Breast epithelium (tissue), 4 donors: Measurements from ENCODE around the gene ZNF292. TPM values are rescaled to one million over a fixed set of nuclear protein-coding genes. Genes with fewer than 3 reads are reported as not detected.

Experiments used
- DNase-seq, 2 donors: peaks; one replicate each; pipeline ENCODE4 v3.0.0-alpha.2; 2019; ENCODE audit warnings: low spot score in 2 of 2
- H3K27ac ChIP-seq, 2 donors: fragments of 200-600 bp; sonication (generic) in 1 of 2; one replicate each; pipeline ENCODE4 v1.5.1; 2016 to 2019; ENCODE audit warnings: mild to moderate bottlenecking in 1 of 2
- H3K27me3 ChIP-seq, 2 donors: fragments of 200-600 bp; sonication (generic) in 1 of 2; one replicate each; pipeline versions ENCODE4 v1.5.1 to v1.6.0; 2017 to 2019; ENCODE audit warnings: control low read depth in 1 of 2, mild to moderate bottlenecking in 1 of 2
- H3K36me3 ChIP-seq: fragments of 200-600 bp; one replicate; pipeline ENCODE4 v1.5.1; 2019
- H3K4me1 ChIP-seq, 2 donors: fragments of 200-600 bp; sonication (generic); one replicate each; pipeline ENCODE4 v1.5.1; 2016 to 2019; ENCODE audit warnings: control low read depth in 1 of 2
- H3K4me3 ChIP-seq, 3 donors: fragments of 200-600 bp; sonication (generic); 1 replicate in 2 of 3; 2 replicates in 1 of 3; pipeline ENCODE4 v1.5.1; 2016 to 2019; ENCODE audit warnings: mild to moderate bottlenecking in 3 of 3, moderate library complexity in 2 of 3
- H3K9me3 ChIP-seq, 2 donors: fragments of 200-600 bp; sonication (generic) in 1 of 2; one replicate each; pipeline ENCODE4 v1.5.1; 2016 to 2019; ENCODE audit warnings: control low read depth in 1 of 2
- POLR2A ChIP-seq: fragments of 450-650 bp; IDR thresholded peaks from one replicate; pipeline ENCODE4 v1.6.1; 2016; ENCODE audit warnings: antibody characterized with exemption, mild to moderate bottlenecking, moderate library complexity
- POLR2AphosphoS5 ChIP-seq, 3 donors: sonication (generic); formaldehyde crosslinking; IDR thresholded peaks; one replicate each; pipeline ENCODE4 v1.6.1; 2017; ENCODE audit warnings: antibody characterized with exemption in 3 of 3
- intact Hi-C: fragments of 100-400 bp; cut with DNase I; formaldehyde crosslinking; loops from one replicate; pipeline ENCODE4 v1.15.1; 2023; ENCODE audit warnings: low total_unique reads
- total RNA-seq, 3 donors: library from RNA; depleted of rRNA; stranded (reverse); fragments of >200 nt; gene quantifications; one replicate each; pipeline ENCODE4 v1.1.0, GENCODE V29; 2016
- TF ChIP-seq, protein P1 (sequence below), 3 donors: fragments of 450-650 bp; IDR thresholded peaks; one replicate each; pipeline ENCODE4 v1.5.1; 2016 to 2017; ENCODE audit warnings: antibody characterized with exemption in 3 of 3, mild to moderate bottlenecking in 3 of 3, moderate library complexity in 3 of 3

The ZNF292 gene
- total RNA-seq, 3 donors from 2014 or later, result 35.0 to 95.1 (median 56.7) TPM

DNA sequence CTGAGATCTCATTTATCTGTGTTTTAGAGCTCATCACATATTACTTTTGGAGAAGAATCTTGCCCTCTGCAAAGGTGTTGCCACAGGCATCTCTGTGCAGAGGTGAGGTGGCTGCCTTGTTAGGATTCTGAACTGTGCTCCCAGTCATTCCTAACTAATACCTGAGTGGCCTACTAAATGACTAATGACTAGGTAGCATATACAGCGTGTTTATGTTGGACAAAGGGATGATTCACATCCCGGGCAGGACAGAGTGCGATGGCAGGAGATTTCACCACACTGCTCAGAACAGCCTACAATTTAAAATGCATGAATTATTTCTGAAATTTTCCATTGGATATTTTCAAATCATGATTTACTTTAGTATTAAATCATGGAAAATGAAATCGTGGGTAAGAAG, 37.3 kb upstream of the ZNF292 start:
- peaks cover 0 to 6% of the 10 kb centered on the region in 2 donors for H3K27me3 ChIP-seq
- intact Hi-C loops, result no loop called here
- no peak overlapping the region for H3K4me3 ChIP-seq
- TF ChIP-seq POLR2A (no peak), POLR2AphosphoS5 (IDR thresholded peaks at IDR 0.05) (no peak)
- DNase-seq, result no peak
- no peaks in the 10 kb centered on the region for H3K4me1 ChIP-seq
- H3K36me3 ChIP-seq, result no peaks in the 10 kb centered on the region
- no peak overlapping the region for H3K27ac ChIP-seq
- H3K9me3 ChIP-seq, result peaks cover 0 to 8% of the 10 kb centered on the region in 2 donors

DNA sequence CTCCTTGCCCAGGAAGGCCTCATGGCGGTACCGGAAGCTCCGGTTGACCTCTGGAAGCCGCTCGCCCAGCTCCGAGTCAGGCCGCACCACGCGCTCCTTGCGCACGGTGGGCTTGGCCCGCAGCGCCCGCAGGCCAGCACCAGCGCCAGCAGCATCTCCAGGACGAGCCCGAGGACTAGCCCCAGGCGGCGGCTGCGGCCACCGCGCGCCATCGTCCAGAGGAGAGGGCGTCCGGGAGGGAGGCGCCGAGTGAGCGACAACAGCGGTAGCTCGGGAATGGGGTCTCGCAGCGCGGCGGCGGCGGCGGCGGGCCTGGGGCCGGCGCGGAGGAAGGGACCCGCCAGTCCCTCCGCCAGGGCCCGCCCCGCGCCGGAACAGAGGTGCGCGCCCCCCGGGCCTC, 32.9 kb upstream of the ZNF292 start:
- peaks cover 0 to 8% of the 10 kb centered on the region in 2 donors for H3K9me3 ChIP-seq
- no peaks in the 10 kb centered on the region for H3K36me3 ChIP-seq
- DNase-seq, result no peak
- intact Hi-C loops, result no loop called here
- H3K4me1 ChIP-seq, result no peaks in the 10 kb centered on the region
- H3K27ac ChIP-seq, result no peak overlapping the region
- H3K4me3 ChIP-seq, result no peak overlapping the region
- H3K27me3 ChIP-seq, result peaks cover 0 to 6% of the 10 kb centered on the region in 2 donors
- TF ChIP-seq POLR2AphosphoS5 (IDR thresholded peaks at IDR 0.05) (no peak), POLR2A (no peak)
- TF ChIP-seq, protein P1, sequence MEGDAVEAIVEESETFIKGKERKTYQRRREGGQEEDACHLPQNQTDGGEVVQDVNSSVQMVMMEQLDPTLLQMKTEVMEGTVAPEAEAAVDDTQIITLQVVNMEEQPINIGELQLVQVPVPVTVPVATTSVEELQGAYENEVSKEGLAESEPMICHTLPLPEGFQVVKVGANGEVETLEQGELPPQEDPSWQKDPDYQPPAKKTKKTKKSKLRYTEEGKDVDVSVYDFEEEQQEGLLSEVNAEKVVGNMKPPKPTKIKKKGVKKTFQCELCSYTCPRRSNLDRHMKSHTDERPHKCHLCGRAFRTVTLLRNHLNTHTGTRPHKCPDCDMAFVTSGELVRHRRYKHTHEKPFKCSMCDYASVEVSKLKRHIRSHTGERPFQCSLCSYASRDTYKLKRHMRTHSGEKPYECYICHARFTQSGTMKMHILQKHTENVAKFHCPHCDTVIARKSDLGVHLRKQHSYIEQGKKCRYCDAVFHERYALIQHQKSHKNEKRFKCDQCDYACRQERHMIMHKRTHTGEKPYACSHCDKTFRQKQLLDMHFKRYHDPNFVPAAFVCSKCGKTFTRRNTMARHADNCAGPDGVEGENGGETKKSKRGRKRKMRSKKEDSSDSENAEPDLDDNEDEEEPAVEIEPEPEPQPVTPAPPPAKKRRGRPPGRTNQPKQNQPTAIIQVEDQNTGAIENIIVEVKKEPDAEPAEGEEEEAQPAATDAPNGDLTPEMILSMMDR (IDR thresholded peaks at IDR 0.05), result no peak

DNA sequence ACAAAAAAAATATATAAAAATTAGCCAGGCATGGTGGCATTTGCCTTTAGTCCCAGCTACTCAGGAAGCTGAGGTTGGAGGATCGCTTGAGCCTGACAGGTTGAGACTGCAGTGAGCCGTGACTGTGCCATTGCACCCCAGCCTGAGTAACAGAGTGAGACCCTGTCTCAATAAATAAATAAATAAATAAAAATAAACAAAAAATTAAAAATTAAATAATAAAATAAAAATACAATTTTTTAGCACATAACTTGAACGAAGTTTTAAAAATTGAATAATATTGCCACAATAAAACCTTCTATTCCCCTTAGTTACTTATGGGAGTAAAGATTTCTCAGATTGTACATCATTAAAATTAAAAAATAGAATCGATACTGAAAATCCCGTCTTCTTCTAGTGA, 31.3 kb upstream of the ZNF292 start:
- no peak overlapping the region for H3K4me3 ChIP-seq
- peaks cover 0 to 8% of the 10 kb centered on the region in 2 donors for H3K9me3 ChIP-seq
- intact Hi-C loops, result no loop called here
- no peaks in the 10 kb centered on the region for H3K4me1 ChIP-seq
- no peak for DNase-seq
- H3K27me3 ChIP-seq, result peaks cover 0 to 6% of the 10 kb centered on the region in 2 donors
- H3K36me3 ChIP-seq, result no peaks in the 10 kb centered on the region
- H3K27ac ChIP-seq, result no peak overlapping the region
- TF ChIP-seq, protein P1 (IDR thresholded peaks at IDR 0.05), result no peak
- TF ChIP-seq POLR2A (no peak), POLR2AphosphoS5 (IDR thresholded peaks at IDR 0.05) (no peak)

DNA sequence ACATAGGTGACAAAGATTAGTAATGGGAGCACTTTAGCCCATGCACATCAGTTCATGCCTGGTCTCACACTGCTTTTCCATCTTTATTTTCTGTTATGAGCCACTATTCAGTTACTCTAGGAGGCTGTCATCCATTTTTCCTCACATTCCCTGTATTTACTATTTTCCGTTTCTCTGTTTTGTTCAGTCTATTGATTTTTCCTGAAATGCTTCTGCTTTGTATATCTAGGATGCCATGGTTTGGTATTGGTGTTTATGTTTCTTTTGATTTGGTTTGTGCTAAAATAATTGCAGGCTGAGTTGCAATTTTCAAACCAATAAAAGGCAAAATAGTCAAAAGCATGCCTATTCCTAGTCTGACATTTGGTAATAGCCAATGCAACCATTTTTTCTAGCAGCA, 28.9 kb upstream of the ZNF292 start:
- Histone ChIP-seq H3K36me3 (no peaks in the 10 kb centered on the region), H3K9me3 (peaks cover 3 to 8% of the 10 kb centered on the region in 2 donors), H3K27me3 (peaks cover 0 to 6% of the 10 kb centered on the region in 2 donors), H3K4me1 (no peaks in the 10 kb centered on the region), H3K4me3 (no peak overlapping the region), H3K27ac (no peak overlapping the region)
- intact Hi-C loops, result no loop called here
- DNase-seq, result no peak
- no peak for TF ChIP-seq POLR2AphosphoS5 (IDR thresholded peaks at IDR 0.05)
- TF ChIP-seq, protein P1 (IDR thresholded peaks at IDR 0.05), result no peak
- TF ChIP-seq POLR2A, result no peak

DNA sequence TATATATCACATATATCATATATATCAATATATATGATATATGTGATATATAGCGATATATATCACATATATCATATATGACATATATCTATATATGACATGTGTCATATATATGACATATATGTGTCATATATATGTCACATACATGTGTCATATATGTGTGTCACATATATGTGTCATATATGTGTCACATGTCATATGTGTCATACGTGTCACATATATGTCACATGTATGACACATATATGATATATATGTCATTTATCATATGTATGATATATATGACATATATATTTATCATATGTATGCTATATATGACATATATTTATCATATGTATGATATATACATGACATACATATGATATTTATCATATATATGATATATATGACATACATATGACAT, 27.6 kb upstream of the ZNF292 start:
- H3K4me3 ChIP-seq, result no peak overlapping the region
- peaks cover 0 to 3% of the 10 kb centered on the region in 2 donors for H3K9me3 ChIP-seq
- H3K27me3 ChIP-seq, result peaks cover 0 to under 1% of the 10 kb centered on the region in 2 donors
- intact Hi-C loops, result no loop called here
- no peaks in the 10 kb centered on the region for H3K4me1 ChIP-seq
- TF ChIP-seq POLR2A (no peak), POLR2AphosphoS5 (IDR thresholded peaks at IDR 0.05) (no peak)
- TF ChIP-seq, protein P1 (IDR thresholded peaks at IDR 0.05), result no peak
- H3K27ac ChIP-seq, result no peak overlapping the region
- no peak for DNase-seq
- H3K36me3 ChIP-seq, result no peaks in the 10 kb centered on the region

DNA sequence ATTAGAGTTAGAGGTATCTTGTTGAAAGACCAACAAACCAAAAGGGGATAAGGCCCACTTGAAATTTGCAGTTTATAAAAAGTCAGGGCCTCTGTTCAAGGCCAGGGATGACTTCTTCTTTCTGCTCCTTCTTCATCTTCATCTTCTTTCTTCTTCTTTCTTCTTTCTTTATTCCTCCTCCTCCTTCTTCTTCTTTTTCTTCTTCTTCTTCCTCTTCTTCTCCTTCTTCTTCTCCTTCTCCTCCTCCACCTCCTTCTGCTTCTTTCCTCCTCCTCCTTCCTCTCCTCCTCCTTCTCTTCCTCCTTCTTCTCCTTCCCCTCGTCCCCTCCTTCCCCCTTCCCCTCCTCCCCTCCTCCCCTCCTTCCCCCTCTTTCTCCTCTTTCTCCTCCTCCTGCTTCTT, 18.4 kb upstream of the ZNF292 start:
- intact Hi-C loops, result no loop called here
- Histone ChIP-seq H3K27me3 (no peaks in the 10 kb centered on the region), H3K9me3 (peaks cover 0 to 3% of the 10 kb centered on the region in 2 donors), H3K4me1 (no peaks in the 10 kb centered on the region), H3K27ac (no peak overlapping the region), H3K4me3 (no peak overlapping the region), H3K36me3 (no peaks in the 10 kb centered on the region)
- TF ChIP-seq, protein P1 (IDR thresholded peaks at IDR 0.05), result no peak
- TF ChIP-seq POLR2A (no peak), POLR2AphosphoS5 (IDR thresholded peaks at IDR 0.05) (no peak)
- no peak for DNase-seq
